Adrenal gland (tissue), 12 donors: ENCODE data around the gene GON4L. TPM values are rescaled to one million over a fixed set of nuclear protein-coding genes. Genes with fewer than 3 reads are reported as not detected.
"Not testable (repeated sequence)": the region's sequence is repeated elsewhere in the genome, so short reads cannot be mapped to it uniquely, and the experiment has no call there.

ENCODE experiments used
- DNase-seq, 7 donors: peaks; one replicate each; pipeline ENCODE4 v3.0.0-alpha.2; 2019 to 2020
- H3K27ac ChIP-seq, 5 donors: fragments of 200-600 bp; sonication (generic) in 4 of 5; 1 replicate in 3 of 5; 2 replicates in 2 of 5; pipeline versions ENCODE4 v1.5.1 to v1.8.0; 2016 to 2020; ENCODE audit warnings: mild to moderate bottlenecking in 1 of 5
- H3K27me3 ChIP-seq: fragments of 200-600 bp; 2 replicates; pipeline ENCODE4 v1.8.0; 2021
- H3K36me3 ChIP-seq, 2 donors: fragments of 200-600 bp; replicated peaks in 1 of 2; 1 replicate in 1 of 2; 2 replicates in 1 of 2; pipeline versions ENCODE4 v1.5.1 to v1.8.0; 2018 to 2022
- H3K4me1 ChIP-seq, 2 donors: fragments of 200-600 bp; replicated peaks in 1 of 2; 1 replicate in 1 of 2; 2 replicates in 1 of 2; pipeline versions ENCODE4 v1.5.1 to v1.8.0; 2018 to 2021
- H3K4me3 ChIP-seq, 4 donors: fragments of 200-600 bp; sonication (generic) in 3 of 4; one replicate each; pipeline ENCODE4 v1.5.1; 2016 to 2018
- H3K9me3 ChIP-seq, 3 donors: fragments of 200-600 bp; sonication (generic) in 1 of 3; replicated peaks in 1 of 3; 1 replicate in 2 of 3; 2 replicates in 1 of 3; pipeline versions ENCODE4 v1.5.1 to v1.8.0; 2016 to 2021
- POLR2A ChIP-seq, 2 donors: fragments of 450-650 bp; IDR thresholded peaks; one replicate each; pipeline ENCODE4 v1.6.1; 2017; ENCODE audit warnings: antibody characterized with exemption in 2 of 2, mild to moderate bottlenecking in 2 of 2, moderate library complexity in 1 of 2
- WGBS, 4 donors: extraction: QIAGEN DNeasy Blood & Tissue Kit in 2 of 4; methylation state at CpG; one replicate each; pipeline versions ENCODE4 v1.1.5 to v1.1.7; 2013 to 2017; 5-methylcytosine and 5-hydroxymethylcytosine counted together
- intact Hi-C, 2 donors: fragments of 100-400 bp; cut with DNase I; formaldehyde crosslinking; loops; one replicate each; pipeline versions ENCODE4 v1.14.1 to v1.15.0; 2022 to 2023
- polyA plus RNA-seq, 3 donors: library from polyadenylated mRNA; stranded (reverse); fragments of 200-250 nt in 2 of 3; fragments of 350-450 nt in 1 of 3; fragmentation: Illumina TruSeq in 1 of 3; extraction: RNeasy Lipid Tissue Mini Kit (QIAGEN cat#74804) in 1 of 3; gene quantifications; one replicate each; pipeline ENCODE4 v1.2.3, GENCODE V29; 2013 to 2014
- total RNA-seq, 9 donors: library from RNA; depleted of rRNA in 4 of 9; stranded (reverse); fragments of >200 nt in 4 of 9; fragments of 120-200 nt in 1 of 9; fragmentation: NEBNext Ultra II Directional in 1 of 9; extraction: Animal tissue kit (Norgen Biotek cat#: 25700) in 1 of 9; gene quantifications; one replicate each; pipeline versions ENCODE4 v1.1.0 to v1.2.4, GENCODE V29; 2013 to 2023
- TF ChIP-seq, protein P1 (sequence below), 6 experiments: fragments of 450-650 bp in 4 of 6; fragments of 200-600 bp in 2 of 6; sonication (generic) in 1 of 6; IDR thresholded peaks; 1 replicate in 5 of 6; 2 replicates in 1 of 6; pipeline versions ENCODE4 v1.5.1 to v1.8.0; 2016 to 2021; ENCODE audit warnings: antibody characterized with exemption in 6 of 6, mild to moderate bottlenecking in 2 of 6, moderate library complexity in 1 of 6
- donor health status: healthy with polysubstance abuse.
- donor health status: Bipolar disorder and iron deficiency.
- donor health status: DM: yes; HTN: yes; CAD: no.
- donor health status: DM: no; HTN: no; CAD: no.
- donor health status: DM: no; HTN: no; CAD: no.
- donor health status: DM: yes; HTN: yes; CAD: no.

GON4L gene
- total and polyA plus RNA-seq, 12 donors: 13.7 to 41.7 (median 35.0) TPM

- H3K4me1 ChIP-seq: no peaks in the 10 kb centered on the region
- intact Hi-C loops: no loop called here
- TF ChIP-seq, protein P1, sequence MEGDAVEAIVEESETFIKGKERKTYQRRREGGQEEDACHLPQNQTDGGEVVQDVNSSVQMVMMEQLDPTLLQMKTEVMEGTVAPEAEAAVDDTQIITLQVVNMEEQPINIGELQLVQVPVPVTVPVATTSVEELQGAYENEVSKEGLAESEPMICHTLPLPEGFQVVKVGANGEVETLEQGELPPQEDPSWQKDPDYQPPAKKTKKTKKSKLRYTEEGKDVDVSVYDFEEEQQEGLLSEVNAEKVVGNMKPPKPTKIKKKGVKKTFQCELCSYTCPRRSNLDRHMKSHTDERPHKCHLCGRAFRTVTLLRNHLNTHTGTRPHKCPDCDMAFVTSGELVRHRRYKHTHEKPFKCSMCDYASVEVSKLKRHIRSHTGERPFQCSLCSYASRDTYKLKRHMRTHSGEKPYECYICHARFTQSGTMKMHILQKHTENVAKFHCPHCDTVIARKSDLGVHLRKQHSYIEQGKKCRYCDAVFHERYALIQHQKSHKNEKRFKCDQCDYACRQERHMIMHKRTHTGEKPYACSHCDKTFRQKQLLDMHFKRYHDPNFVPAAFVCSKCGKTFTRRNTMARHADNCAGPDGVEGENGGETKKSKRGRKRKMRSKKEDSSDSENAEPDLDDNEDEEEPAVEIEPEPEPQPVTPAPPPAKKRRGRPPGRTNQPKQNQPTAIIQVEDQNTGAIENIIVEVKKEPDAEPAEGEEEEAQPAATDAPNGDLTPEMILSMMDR (IDR thresholded peaks at IDR 0.05): no peak
- TF ChIP-seq POLR2A (IDR thresholded peaks at IDR 0.05): no peak
- H3K9me3 ChIP-seq: no peaks in the 10 kb centered on the region
- WGBS, 4 donors: 87 to 95% (median 91%) methylated on average over 4 of the region's 4 CpGs
- H3K4me3 ChIP-seq: no peak overlapping the region
- H3K27ac ChIP-seq: no peak overlapping the region
- H3K36me3 ChIP-seq: peaks cover 0 to 60% of the 10 kb centered on the region in 2 donors
- no peaks in the 10 kb centered on the region for H3K27me3 ChIP-seq
- no peak for DNase-seq
Measured at GRCh38 chr1:155776414-155776813, 80.6 kb downstream of the GON4L start.

- intact Hi-C loops: no loop called here
- no peak overlapping the region for H3K4me3 ChIP-seq
Measured at GRCh38 chr1:155773221-155773620, 83.8 kb downstream of the GON4L start.

GRCh38 chr1:155769257-155769656 lies 87.8 kb downstream of the GON4L start:
- no peaks in the 10 kb centered on the region for H3K27me3 ChIP-seq
- WGBS, 4 donors: 89 to 96% (median 93%) methylated on average over 5 of the region's 5 CpGs
- no peaks in the 10 kb centered on the region for H3K9me3 ChIP-seq
- intact Hi-C loops: no loop called here
- no peak overlapping the region for H3K4me3 ChIP-seq
- DNase-seq: no peak
- peaks cover 0 to 83% of the 10 kb centered on the region in 2 donors for H3K36me3 ChIP-seq
- TF ChIP-seq POLR2A (IDR thresholded peaks at IDR 0.05): no peak
- TF ChIP-seq, protein P1 (IDR thresholded peaks at IDR 0.05): no peak
- no peak overlapping the region for H3K27ac ChIP-seq
- no peaks in the 10 kb centered on the region for H3K4me1 ChIP-seq

More at GRCh38 chr1:155773221-155773620, 83.8 kb downstream of the GON4L start:
- Histone ChIP-seq H3K36me3 (peaks cover 0 to 89% of the 10 kb centered on the region in 2 donors), H3K4me1 (no peaks in the 10 kb centered on the region), H3K27me3 (no peaks in the 10 kb centered on the region), H3K27ac (no peak overlapping the region), H3K9me3 (no peaks in the 10 kb centered on the region)
- no peak for DNase-seq
- TF ChIP-seq POLR2A (IDR thresholded peaks at IDR 0.05): no peak
- TF ChIP-seq, protein P1 (IDR thresholded peaks at IDR 0.05): no peak
- 83 to 97% (median 91%) methylated on average over 2 of the region's 2 CpGs for WGBS, 4 donors

- 82 to 90% (median 86%) methylated on average over 3 to 4 of the region's 5 CpGs for WGBS, 4 donors
- H3K4me3 ChIP-seq, H3K4me1 ChIP-seq, H3K9me3 ChIP-seq, DNase-seq, H3K27me3 ChIP-seq, intact Hi-C loops, H3K27ac ChIP-seq: not testable (repeated sequence)
- H3K36me3 ChIP-seq: peaks cover 0 to 78% of the 10 kb centered on the region in 2 donors
Measured at GRCh38 chr1:155767399-155767989, 89.5 kb downstream of the GON4L start.

GRCh38 chr1:155763989-155764388 lies 93.0 kb downstream of the GON4L start:
- H3K9me3 ChIP-seq, intact Hi-C loops, H3K27ac ChIP-seq, H3K27me3 ChIP-seq, H3K4me1 ChIP-seq, H3K4me3 ChIP-seq, DNase-seq: not testable (repeated sequence)
- H3K36me3 ChIP-seq: peaks cover 0 to 78% of the 10 kb centered on the region in 2 donors
- 84 to 96% (median 87%) methylated on average over 7 of the region's 7 CpGs for WGBS, 4 donors

GRCh38 chr1:155763090-155763815 lies 93.8 kb downstream of the GON4L start:
- WGBS, 4 donors: 87 to 93% (median 89%) methylated on average over 6 of the region's 6 CpGs
- peak; percentile 45 to 79 (median 70) for DNase-seq
- H3K27ac ChIP-seq, H3K27me3 ChIP-seq, H3K4me3 ChIP-seq, H3K9me3 ChIP-seq, intact Hi-C loops, H3K4me1 ChIP-seq: not testable (repeated sequence)
- peaks cover 0 to 81% of the 10 kb centered on the region in 2 donors for H3K36me3 ChIP-seq
